CD4-positive, alpha-beta T cell (primary cell): ENCODE data around the gene SH3RF2. TPM values are rescaled to one million over a fixed set of nuclear protein-coding genes. Genes with fewer than 3 reads are reported as not detected.

Source experiments
- ATAC-seq: fragments of 200-7000 bp; cut with Tn5 transposase; one replicate; pipeline ENCODE4 v1.10.0; 2022; ENCODE audit warnings: mild to moderate bottlenecking; ENCODE audit not compliant: poor library complexity
- CTCF ChIA-PET: fragments of 350-600 bp; sonication (Branson Sonifier 250); formaldehyde crosslinking; loops from one replicate; lab custom pipeline; 2021; ENCODE audit warnings: antibody characterized with exemption, inconsistent platforms; lab: Charles Lee
- POLR2A ChIA-PET: fragments of 350-600 bp; sonication (Branson Sonifier 250); formaldehyde crosslinking; loops from one replicate; lab custom pipeline; 2021; ENCODE audit warnings: antibody characterized with exemption, inconsistent platforms; lab: Charles Lee
- DNase-seq, 14 experiments: peaks; one replicate each; pipeline ENCODE4 v3.0.0-alpha.2; 2013 to 2020; ENCODE audit warnings: mixed read lengths in 2 of 14
- H3K27ac ChIP-seq, 2 donors: one replicate each; pipeline versions ENCODE4 v1.5.1 to v1.7.0; 2013; ENCODE audit warnings: low read length in 2 of 2, low read depth in 1 of 2, mild to moderate bottlenecking in 1 of 2
- H3K27me3 ChIP-seq, 2 experiments: 1 replicate in 1 of 2; 2 replicates in 1 of 2; pipeline versions ENCODE4 v1.6.1 to v1.7.0; 2013; ENCODE audit warnings: low read length in 2 of 2, control low read depth in 1 of 2, mild to moderate bottlenecking in 1 of 2, moderate library complexity in 1 of 2; ENCODE audit not compliant: insufficient read depth in 2 of 2, control insufficient read depth in 1 of 2
- H3K36me3 ChIP-seq: one replicate; pipeline ENCODE4 v1.6.1; 2013; ENCODE audit warnings: low read length, control low read depth; ENCODE audit not compliant: insufficient read depth
- H3K4me1 ChIP-seq: one replicate; pipeline ENCODE4 v1.6.1; 2013; ENCODE audit warnings: low read length, control low read depth; ENCODE audit not compliant: insufficient read depth
- H3K4me3 ChIP-seq: one replicate; pipeline ENCODE4 v1.5.1; 2013; ENCODE audit warnings: mild to moderate bottlenecking, low read length, moderate library complexity
- H3K9me3 ChIP-seq, 2 experiments: 1 replicate in 1 of 2; 2 replicates in 1 of 2; pipeline versions ENCODE4 v1.6.1 to v1.7.0; 2013; ENCODE audit warnings: low read length in 2 of 2, mild to moderate bottlenecking in 2 of 2, control low read depth in 1 of 2, moderate library complexity in 1 of 2; ENCODE audit not compliant: control insufficient read depth in 1 of 2, insufficient read depth in 1 of 2
- H3K27ac Mint-ChIP-seq: one replicate; pipeline ENCODE4 v1.8.0; 2020; ENCODE audit warnings: mixed read lengths
- H3K27me3 Mint-ChIP-seq: one replicate; pipeline ENCODE4 v1.8.0; 2021; ENCODE audit warnings: mixed read lengths
- H3K36me3 Mint-ChIP-seq: one replicate; pipeline ENCODE4 v1.8.0; 2021; ENCODE audit warnings: low read depth, mixed read lengths
- H3K4me1 Mint-ChIP-seq: one replicate; pipeline ENCODE4 v1.8.0; 2021; ENCODE audit warnings: low read depth, mixed read lengths
- H3K4me3 Mint-ChIP-seq: one replicate; pipeline ENCODE4 v1.8.0; 2020; ENCODE audit warnings: mild to moderate bottlenecking, mixed read lengths
- H3K9me3 Mint-ChIP-seq: one replicate; pipeline ENCODE4 v1.8.0; 2020; ENCODE audit warnings: mixed read lengths
- CTCF ChIP-seq: fragments of 200-600 bp; IDR thresholded peaks from one replicate; pipeline ENCODE4 v1.8.0; 2022; ENCODE audit warnings: antibody characterized with exemption, mild to moderate bottlenecking
- intact Hi-C, 2 experiments: fragments of 100-400 bp; cut with DNase I in 1 of 2; cut with micrococcal nuclease in 1 of 2; formaldehyde crosslinking; loops; one replicate each; pipeline versions ENCODE4 v1.15.1 to v1.9.0; 2023 to 2025; cut with DNase I, micrococcal nuclease
- total RNA-seq, 174 experiments: library from RNA in 2 of 174; stranded (reverse) in 2 of 174; gene quantifications; one replicate each; pipeline ENCODE4 v1.2.3 and lab custom pipeline; 2021 to 2026

SH3RF2 gene
- total RNA-seq, 2 experiments from 2014 or later, result 0.11 to 0.42 TPM

GRCh38 chr5:146052780-146053179 is 116.4 kb downstream of the SH3RF2 start:
- no peak for TF ChIP-seq CTCF
- no peak overlapping the region for H3K4me3 ChIP-seq
- no peak overlapping the region for H3K27ac ChIP-seq
- no peak overlapping the region for H3K4me3 Mint-ChIP-seq
- peaks cover 4% of the 10 kb centered on the region for H3K27me3 Mint-ChIP-seq
- ATAC-seq (no peak), DNase-seq (no peak)
- H3K9me3 ChIP-seq, result no peaks in the 10 kb centered on the region
- H3K27ac Mint-ChIP-seq, result no peak overlapping the region
- H3K4me1 Mint-ChIP-seq, result no peaks in the 10 kb centered on the region
- H3K9me3 Mint-ChIP-seq, result no peaks in the 10 kb centered on the region
- no peaks in the 10 kb centered on the region for H3K36me3 ChIP-seq
- intact Hi-C loops, result no loop called here
- CTCF ChIA-PET, result no interaction called here
- H3K36me3 Mint-ChIP-seq, result no peaks in the 10 kb centered on the region
- no peaks in the 10 kb centered on the region for H3K4me1 ChIP-seq
- POLR2A ChIA-PET, result no interaction called here
- H3K27me3 ChIP-seq, result no peaks in the 10 kb centered on the region

DNA sequence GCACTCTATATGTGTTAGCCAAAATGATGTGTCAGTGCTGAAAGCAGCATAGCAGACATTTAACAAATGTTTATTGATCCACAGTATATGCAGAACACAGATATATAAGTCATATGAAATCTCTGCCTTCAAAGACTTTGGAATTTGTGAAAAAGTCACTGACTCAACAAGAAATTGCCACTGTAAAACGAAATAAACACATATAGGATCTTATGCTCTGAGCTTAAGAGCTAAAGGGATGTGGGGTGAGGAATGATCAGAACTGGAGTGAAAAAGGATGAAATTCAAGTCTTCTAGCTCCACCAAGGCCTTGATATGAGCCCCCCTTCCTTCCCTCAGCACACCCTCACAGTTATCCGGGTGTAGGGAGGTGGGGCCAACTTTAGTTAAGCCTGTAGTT is 119.1 kb downstream of the SH3RF2 start:
- TF ChIP-seq CTCF, result no peak
- DNase-seq, result no peak
- H3K27me3 ChIP-seq, result no peaks in the 10 kb centered on the region
- Mint-ChIP-seq H3K27ac (no peak overlapping the region), H3K4me1 (no peaks in the 10 kb centered on the region), H3K4me3 (no peak overlapping the region), H3K27me3 (peaks cover 4% of the 10 kb centered on the region), H3K36me3 (no peaks in the 10 kb centered on the region), H3K9me3 (no peaks in the 10 kb centered on the region)
- no peaks in the 10 kb centered on the region for H3K4me1 ChIP-seq
- H3K36me3 ChIP-seq, result no peaks in the 10 kb centered on the region
- H3K9me3 ChIP-seq, result peaks cover 0 to 5% of the 10 kb centered on the region in 2 experiments
- H3K27ac ChIP-seq, result no peak overlapping the region
- no peak overlapping the region for H3K4me3 ChIP-seq
- POLR2A ChIA-PET, result no interaction called here
- intact Hi-C loops, result no loop called here
- CTCF ChIA-PET, result no interaction called here
- ATAC-seq, result no peak

DNA sequence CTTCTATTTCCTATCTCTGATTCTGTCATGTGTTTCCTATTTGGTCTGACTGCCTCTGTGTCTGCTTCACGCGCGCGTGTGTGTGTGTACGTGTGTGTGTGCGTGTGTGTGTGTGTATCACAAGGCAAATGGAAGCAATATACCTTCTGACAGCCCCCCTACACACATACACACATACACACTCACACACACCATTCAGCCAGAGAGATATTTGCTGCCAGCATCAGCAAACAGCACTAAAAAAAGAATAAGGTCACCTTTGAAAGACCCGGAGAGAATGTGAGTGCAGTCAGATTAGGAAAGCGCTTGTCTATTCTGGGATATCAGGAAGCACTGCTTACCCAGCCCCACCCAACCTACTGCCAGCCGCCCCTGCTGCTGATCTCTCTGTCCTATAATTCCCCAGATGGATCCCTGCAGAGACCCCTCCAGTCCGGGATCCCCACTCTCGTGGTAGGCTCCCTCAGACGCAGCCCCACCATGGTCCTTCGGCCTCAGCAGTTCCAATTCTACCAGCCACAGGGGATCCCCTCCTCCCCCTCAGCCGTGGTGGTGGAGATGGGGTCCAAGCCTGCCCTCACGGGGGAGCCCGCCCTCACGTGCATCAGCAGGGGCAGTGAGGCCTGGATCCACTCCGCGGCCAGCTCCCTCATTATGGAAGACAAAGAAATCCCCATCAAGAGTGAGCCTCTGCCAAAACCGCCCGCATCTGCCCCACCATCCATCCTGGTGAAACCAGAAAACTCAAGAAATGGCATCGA is 123.3 kb downstream of the SH3RF2 start:
- H3K27ac Mint-ChIP-seq, result no peak overlapping the region
- no peak for ATAC-seq
- intact Hi-C loops, result no loop called here

More for the DNA sequence above, 123.3 kb downstream of the SH3RF2 start:
- Histone ChIP-seq H3K9me3 (peaks cover 0 to 5% of the 10 kb centered on the region in 2 experiments), H3K27me3 (no peaks in the 10 kb centered on the region), H3K4me3 (no peak overlapping the region), H3K36me3 (no peaks in the 10 kb centered on the region), H3K27ac (no peak overlapping the region), H3K4me1 (no peaks in the 10 kb centered on the region)
- H3K36me3 Mint-ChIP-seq, result no peaks in the 10 kb centered on the region
- no peaks in the 10 kb centered on the region for H3K4me1 Mint-ChIP-seq
- H3K27me3 Mint-ChIP-seq, result peaks cover 4% of the 10 kb centered on the region
- H3K4me3 Mint-ChIP-seq, result no peak overlapping the region
- CTCF ChIA-PET, result no interaction called here
- TF ChIP-seq CTCF, result no peak
- no peaks in the 10 kb centered on the region for H3K9me3 Mint-ChIP-seq
- no peak for DNase-seq
- POLR2A ChIA-PET, result no interaction called here
